Mucosa of gallbladder (tissue), 1 donor: ENCODE measurements around the gene SMAD1. TPM values are rescaled to one million over a fixed set of nuclear protein-coding genes. Genes with fewer than 3 reads are reported as not detected.
"Not testable (repeated sequence)": the region's sequence is repeated elsewhere in the genome, so short reads cannot be mapped to it uniquely, and the experiment has no call there.

Experiments
- DNase-seq: peaks from one replicate; pipeline ENCODE4 v3.0.0-alpha.2; 2020; ENCODE audit warnings: low spot score
- total RNA-seq: library from RNA; stranded (reverse); gene quantifications from one replicate; pipeline ENCODE4 v1.2.1, GENCODE V29; 2021
- donor health status: DM: no; HTN: no; CAD: no.

SMAD1 gene
- total RNA-seq, 1 donor from 2014 or later = 32.5 TPM

- DNase-seq = no peak
Measured at GRCh38 chr4:145527773-145528172, 46.1 kb downstream of the SMAD1 start.

- DNase-seq = no peak
Measured at GRCh38 chr4:145528601-145529000, 46.9 kb downstream of the SMAD1 start.

GRCh38 chr4:145530189-145530588 lies 48.5 kb downstream of the SMAD1 start:
- no peak for DNase-seq

- no peak for DNase-seq
Measured at GRCh38 chr4:145530662-145531061, 49.0 kb downstream of the SMAD1 start.

- no peak for DNase-seq
Measured at GRCh38 chr4:145531223-145531622, 49.6 kb downstream of the SMAD1 start.

- DNase-seq = no peak
Measured at GRCh38 chr4:145531859-145532258, 50.2 kb downstream of the SMAD1 start.

- DNase-seq = no peak
Measured at GRCh38 chr4:145533001-145533400, 51.3 kb downstream of the SMAD1 start.

GRCh38 chr4:145533415-145533814 lies 51.8 kb downstream of the SMAD1 start:
- DNase-seq = not testable (repeated sequence)

- no peak for DNase-seq
Measured at GRCh38 chr4:145533961-145534360, 52.3 kb downstream of the SMAD1 start.

GRCh38 chr4:145535202-145535601 lies 53.5 kb downstream of the SMAD1 start:
- DNase-seq = no peak

GRCh38 chr4:145536044-145536443 lies 54.4 kb downstream of the SMAD1 start:
- no peak for DNase-seq

GRCh38 chr4:145538596-145538995 lies 56.9 kb downstream of the SMAD1 start:
- DNase-seq = no peak

- no peak for DNase-seq
Measured at GRCh38 chr4:145539671-145540070, 58.0 kb downstream of the SMAD1 start.

GRCh38 chr4:145540235-145540634 lies 58.6 kb downstream of the SMAD1 start:
- DNase-seq = no peak

GRCh38 chr4:145541346-145541745 lies 59.7 kb downstream of the SMAD1 start:
- no peak for DNase-seq

- no peak for DNase-seq
Measured at GRCh38 chr4:145545031-145545430, 63.4 kb downstream of the SMAD1 start.

- DNase-seq = peak; percentile 48
Measured at GRCh38 chr4:145545538-145546174, 64.0 kb downstream of the SMAD1 start.

- no peak for DNase-seq
Measured at GRCh38 chr4:145546175-145546915, 64.7 kb downstream of the SMAD1 start.

GRCh38 chr4:145551660-145552059 lies 70.0 kb downstream of the SMAD1 start:
- no peak for DNase-seq

GRCh38 chr4:145552181-145552822 lies 70.6 kb downstream of the SMAD1 start:
- no peak for DNase-seq

- no peak for DNase-seq
Measured at GRCh38 chr4:145553375-145553774, 71.7 kb downstream of the SMAD1 start.

- DNase-seq = no peak
Measured at GRCh38 chr4:145554691-145555090, 73.0 kb downstream of the SMAD1 start.

GRCh38 chr4:145557720-145558119 lies 76.1 kb downstream of the SMAD1 start:
- peak; percentile 27 for DNase-seq
